HG03521 (cell line): ENCODE measurements around the gene ACSS1.

Source experiments
- ATAC-seq: cut with Tn5 transposase; IDR thresholded peaks from one replicate; pipeline ENCODE4 v1.9.1; 2021; ENCODE audit warnings: mild to moderate bottlenecking, moderate library complexity; ENCODE audit not compliant: unreplicated experiment

The ACSS1 gene

DNA sequence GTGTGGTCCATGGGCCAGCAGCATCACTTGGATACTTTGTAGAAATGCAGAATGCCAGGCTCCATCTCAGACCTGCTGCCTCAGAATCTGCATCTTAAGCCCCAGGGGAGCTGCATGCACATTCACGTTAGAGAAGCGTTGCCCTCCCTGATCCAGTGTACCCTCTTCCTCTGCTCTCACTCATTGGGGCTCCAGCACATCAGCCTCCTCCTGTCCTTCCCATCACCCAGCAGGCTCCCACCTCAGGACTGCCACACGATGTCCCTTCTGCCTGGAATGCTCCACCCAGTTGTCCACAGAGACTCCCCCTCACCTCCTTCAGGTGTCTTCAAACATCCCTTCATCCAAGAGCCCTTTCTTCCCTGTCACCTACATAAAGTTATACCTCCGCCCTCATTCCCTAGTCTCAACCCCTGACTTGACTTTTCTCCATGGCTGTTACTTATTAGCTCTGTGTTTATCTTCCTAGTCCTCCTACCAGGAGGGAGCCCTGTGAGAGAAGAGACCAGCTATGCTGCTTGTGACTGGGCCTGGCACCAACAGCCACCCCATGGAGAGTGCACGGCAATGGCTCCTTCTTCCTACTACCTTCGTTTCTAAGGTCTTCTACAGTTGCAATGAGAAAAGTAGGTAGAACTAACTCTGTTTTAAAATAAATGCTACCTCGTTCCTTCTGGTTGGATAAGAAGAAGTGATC, 3.3 kb upstream of the ACSS1 start:
- no peak for ATAC-seq

DNA sequence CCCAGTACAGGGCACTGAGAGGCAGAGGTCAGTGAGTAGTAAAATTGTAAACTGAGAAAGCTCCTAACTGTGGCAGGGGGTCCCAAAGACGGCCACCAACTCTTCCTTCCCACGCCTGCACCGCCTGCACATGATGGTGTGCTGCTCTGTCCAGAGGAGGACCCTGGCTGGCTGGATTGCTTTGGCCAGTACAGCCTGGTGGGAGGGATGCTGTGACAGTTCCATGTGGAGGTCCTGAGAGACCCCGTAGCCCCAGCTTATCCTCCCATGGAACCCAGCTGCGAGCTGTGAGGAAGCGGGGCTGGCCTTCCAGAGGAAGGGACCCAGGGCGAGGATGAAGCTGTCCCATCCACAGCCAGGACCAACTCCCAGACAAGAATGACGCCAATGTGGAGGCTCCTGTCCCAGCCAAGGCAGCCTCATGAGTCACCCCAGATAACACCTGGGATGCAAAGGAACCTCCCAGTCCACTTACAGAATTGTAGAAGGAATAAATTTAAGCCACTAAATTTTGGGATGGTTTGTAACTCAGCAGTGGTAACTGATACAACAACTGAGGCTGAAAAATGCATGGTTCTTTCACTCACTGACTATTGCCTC, 2.0 kb upstream of the ACSS1 start:
- ATAC-seq: no peak

DNA sequence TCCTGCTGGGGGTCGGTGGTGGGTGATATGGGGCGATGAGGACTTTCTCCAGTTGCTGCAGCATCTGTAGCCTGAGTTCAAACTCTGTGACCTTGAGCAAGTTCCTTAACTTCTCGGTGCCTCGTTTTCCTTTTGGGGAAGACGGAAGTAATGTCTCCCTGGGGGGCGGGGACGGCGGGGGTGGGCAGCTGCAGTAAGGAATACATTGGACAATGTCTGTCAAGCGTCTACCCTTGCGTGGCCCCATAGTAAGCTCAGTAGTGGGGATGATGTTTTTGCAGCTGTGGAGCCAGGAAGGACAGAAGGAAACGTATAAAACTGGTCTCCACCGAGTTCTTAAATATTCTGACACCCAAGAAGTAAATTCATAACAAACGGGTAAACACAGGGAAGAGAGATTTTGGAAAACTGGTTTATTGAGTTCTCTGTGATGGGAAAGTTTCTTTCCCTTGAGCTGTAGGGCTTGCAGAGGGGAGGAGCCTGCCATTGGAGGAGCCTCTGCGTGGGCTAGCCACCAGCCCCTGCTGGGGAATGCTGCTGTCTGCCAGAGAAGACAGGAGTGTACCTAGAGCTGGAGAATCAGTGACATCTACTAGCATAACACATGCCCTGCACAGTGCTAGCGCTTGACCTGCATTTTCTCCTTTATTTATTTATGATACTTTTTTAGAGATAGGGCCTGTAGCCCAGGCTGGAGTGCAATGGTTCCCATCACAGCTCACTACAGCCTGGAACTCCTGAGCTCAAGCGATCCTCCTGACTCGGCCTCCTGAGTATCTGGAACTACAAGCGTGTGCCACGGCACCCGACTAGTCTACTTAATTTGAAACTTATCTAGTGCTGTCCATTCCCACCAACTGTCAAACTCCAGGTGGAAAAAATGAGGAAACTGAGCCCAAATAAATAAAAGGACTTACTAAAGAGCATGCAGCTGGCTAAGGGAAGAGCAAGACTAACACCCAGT, 1.2 kb upstream of the ACSS1 start:
- no peak for ATAC-seq

DNA sequence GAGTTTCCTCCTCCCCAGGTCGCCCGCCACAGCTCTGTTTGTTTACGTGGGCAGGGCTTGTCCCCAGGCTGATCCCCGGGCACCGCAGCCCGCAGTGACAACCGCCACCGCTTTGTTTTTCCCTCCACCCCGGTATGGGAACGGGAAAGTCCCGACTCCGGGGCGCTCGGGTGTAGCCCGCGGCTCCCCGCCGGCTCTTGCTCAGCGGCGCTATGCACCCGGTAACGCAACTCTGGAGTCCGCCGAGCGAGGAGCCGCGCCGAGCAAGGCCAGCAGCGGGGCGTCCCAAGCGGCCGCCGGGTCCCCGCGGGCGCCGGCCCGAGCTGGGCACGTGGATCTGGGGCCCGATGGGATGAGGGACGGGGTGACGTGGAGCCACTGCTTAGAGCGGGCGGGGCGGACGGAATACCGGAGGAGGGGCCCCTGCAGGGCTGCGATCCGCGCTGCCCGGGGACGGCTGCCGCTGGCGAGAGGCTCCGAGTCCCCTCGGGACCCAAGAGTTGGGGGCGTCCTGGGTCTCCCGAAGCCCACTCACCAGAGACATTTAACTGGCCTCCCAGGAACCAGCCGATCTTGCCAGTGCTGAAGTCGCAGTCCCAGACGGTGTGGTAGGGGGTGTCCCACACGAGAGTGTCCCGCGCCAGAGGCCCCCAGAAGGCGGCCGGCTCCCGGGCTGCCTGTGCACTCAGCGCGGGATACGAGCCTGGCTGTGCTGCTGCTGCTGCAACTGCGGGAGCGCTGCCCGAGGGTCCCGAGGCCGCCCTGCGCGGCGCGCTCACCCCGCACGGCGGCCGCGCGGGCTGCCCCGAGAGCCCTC, 497 bp downstream of the ACSS1 start:
- ATAC-seq: peak; percentile 30

DNA sequence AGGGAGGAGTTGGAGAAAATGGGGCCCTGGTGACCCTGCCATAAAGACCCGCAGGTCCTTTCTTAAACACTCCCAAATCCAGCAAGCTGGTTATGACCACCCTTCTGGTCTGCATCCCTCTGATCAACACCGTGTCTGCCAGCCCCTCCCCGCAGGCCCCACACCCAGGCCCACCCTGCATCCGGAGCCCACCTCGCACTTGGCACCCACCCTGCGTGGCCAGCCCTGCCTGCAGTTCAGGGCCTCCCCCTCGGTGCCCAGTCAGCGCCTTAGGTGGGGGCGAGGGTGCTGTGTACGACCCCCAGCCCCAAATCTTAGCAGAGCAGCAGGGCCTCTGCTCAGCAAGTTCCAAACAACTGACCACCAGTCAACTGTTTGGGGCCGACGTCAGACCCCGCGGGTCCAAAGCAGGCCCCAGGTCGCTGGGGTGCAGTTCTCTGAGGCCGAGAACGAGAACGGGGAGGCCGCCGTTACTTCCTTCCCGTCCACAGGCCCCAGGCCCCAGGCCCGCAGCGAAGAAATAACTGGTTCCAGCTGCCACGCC, 1.2 kb downstream of the ACSS1 start:
- ATAC-seq: peak; percentile 28

DNA sequence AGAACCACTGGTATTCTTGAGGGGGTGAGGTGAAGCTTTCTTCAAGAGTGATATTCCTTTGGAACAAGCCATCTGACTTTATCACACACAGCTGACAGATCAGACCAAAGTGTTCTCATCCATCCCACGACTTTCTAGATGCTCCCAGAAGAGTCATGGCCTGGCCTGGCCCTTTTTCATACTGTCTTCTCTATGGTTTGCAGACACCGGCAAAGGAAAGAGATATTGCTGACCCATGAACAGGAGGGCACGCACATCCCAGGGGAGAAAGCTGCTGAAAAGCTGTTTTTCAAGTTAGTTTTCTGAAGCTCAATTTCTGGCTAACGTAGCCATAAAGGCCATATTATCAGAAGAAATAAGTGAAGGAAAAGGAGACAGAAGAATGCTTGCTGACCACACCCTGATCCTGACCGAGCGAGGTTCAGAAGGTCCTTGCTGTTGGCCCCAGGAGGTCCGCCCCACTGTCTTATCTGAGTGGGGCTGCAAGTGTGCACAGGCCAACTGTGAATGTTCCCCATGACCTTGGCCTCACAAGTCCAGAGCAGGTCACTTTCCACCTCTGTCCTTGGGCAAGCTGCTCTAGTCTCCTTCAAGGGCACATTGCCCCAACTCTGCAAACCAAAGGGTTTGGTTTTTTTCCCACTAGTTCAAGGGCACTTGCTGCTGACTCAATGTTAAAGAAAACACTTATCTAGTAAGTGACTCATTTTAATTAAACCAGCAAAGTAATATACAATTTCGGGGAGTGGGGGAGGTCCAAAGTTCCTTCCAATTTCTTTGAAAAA, 2.0 kb downstream of the ACSS1 start:
- no peak for ATAC-seq

DNA sequence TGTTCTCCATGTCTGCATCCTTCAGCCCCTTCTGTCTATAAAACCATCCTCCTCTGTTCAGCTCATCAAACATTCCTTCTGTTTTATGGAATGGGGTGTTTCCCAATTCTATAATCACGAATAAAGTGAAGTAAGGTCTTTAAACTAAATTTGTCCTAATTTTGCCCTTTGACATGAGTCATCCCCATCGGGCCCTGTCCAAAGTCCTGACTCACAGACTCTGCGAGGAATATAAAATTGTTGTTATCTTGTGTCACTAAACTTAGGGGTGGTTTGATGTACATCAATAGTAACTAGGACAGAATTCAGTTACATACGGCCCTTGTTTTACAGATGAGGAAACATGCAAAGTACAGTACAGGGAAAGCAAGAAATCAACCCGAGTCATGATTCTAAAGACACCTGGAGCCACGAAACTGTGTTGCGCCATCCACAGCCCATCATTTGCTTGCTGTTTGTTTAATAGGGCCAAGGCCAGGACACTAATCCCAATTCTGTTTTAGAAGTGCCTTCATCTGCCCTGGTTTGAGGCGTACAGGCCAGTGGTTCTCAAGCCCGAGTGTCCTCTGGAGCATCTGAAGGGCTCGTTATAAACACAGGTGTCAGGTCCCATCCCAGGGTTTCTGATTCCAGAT, 2.8 kb downstream of the ACSS1 start:
- ATAC-seq: no peak

DNA sequence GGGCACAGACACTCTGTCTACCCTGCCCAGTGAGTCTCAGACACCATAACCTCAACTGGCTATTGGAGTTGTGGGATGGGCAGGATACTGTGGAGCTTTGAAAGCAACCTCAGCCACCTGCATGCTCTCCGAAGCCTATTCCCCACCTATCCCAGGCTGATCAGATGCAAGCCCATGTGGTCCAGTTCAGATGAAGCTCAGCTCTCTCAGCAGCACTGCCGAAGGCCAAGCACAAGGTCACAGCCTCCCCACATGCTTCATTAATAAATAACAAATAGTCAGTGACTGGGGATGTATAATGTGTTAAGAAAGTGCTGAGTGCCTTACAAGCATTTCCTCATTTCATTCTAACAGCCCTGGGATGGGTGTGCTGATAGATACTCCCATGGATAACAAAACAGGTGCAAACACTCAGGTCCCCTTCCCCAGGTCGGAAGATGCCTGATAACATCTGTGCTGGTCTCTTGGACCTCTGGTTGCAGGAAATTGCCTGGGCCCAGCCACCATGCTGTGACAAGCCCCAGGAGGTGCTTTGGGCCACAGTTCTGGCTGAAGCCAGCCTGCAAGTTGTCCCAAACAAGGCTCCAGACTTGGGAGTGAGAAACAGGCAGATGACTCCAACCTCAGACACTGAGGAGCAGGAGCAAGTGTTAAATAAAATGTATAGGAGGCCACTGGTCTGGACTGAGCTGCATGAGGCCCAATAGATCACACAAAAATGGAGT, 3.7 kb downstream of the ACSS1 start:
- no peak for ATAC-seq

DNA sequence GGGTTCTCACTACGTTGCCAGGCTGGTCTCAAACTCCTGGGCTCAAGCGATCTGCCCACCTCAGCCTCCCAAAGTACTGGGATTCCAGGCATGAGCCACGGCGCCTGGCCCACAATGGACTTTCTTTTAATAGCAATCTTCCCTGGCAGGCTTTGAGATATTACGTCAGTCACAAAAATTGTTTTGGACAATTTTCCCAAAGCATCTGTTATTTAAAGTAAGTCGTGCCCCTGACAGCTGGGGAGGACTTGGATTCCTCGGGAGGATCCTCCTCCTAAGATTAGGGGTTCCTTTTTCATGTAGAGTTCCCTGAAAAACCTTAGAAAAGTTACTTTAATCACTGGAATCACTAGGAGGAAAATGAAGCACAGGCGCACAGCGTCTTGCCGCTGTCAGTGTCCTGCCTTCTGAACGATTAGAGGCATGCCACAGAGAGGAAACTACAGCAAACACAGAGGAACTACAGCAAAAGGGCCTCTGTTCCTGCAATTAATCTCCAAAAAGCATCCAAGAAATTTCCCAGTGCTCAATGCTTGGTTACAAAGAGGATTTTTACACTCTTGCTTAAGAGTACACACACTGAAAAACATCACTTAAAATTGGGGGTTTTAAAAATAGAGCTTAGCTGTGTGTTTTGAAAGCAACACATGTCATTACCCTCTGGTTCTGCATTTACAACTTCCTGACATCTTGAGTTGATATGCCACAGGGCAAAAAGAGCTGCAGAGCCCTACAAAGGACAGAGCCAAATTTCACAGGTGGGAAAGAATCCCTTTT, 4.5 kb downstream of the ACSS1 start:
- ATAC-seq: no peak

DNA sequence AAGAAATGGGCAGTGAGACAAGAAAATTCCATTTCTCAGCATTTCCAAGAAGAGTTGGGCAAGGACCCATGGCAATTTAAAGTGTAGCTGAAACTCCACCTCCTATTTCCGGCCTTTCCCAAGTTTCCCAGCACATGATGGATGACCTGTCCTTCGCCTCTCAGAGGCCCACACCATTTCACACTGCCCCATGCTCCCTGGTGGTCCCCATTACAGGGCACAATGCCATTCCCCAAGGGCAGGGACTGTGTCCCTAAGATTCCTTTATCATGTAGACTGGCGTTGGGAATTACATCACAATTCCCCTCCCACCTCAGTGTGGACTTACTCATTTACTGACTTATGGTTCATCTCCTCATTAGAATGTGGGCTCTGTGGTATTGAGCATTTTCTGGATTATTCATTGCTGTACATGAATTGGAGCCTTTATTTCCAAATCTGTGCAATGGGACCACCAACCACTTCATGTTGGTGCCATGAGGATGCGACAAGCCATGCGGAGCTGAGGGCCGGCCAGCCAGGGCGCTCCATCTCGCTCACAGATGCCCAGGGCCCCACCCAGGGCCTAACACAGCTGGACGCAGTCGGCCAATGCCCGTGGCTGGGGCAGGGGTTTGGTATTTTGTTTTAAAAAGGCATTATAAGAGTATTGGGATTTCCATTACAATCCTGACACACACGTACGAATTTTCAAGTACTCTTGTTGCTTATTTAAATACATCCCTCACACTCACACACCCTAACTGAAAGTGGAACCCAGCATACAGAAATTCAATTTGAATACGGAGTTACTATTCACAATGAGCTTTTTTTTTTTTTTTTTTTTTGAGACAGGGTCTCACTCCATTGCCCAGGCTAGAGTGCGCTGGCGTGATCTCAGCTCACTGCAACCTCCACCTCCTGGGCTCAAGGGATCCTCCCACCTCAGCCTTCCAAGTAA, 5.4 kb downstream of the ACSS1 start:
- no peak for ATAC-seq

DNA sequence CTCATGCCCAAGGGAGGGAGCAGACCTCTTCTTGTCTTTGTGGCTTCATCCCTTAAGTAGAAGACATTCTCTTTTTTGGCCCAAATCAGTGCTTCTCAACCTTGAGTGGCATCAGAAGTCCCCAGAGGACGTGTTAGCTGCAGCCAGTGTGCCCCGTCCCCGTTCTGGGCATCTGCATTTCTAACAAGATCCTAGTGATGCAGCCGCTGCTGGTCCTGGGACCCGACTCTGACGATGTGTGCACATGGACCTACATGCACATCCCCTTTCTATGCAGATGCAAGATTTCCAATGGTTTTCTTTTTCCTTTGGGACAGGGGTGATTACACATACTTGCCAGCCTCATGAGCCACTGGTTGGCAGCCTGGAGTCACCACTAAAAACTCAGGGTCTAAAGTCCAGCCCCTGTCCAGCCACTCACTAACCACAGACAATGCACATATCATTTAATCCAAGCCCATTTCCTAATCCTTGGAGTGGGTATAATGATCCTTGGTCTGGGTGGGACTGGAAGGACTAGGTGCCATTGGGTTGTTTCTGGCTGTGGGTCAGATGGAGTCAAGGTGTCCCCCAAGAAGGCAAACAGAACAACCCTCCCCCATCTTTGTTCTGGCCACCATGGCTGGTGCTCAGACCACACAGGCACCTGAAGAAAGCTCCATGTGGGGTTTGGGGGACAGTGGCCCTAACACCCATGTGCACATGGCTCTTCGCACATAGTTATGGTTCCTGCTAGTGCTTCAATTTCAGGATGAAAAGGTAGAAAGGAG, 6.4 kb downstream of the ACSS1 start:
- ATAC-seq: no peak

DNA sequence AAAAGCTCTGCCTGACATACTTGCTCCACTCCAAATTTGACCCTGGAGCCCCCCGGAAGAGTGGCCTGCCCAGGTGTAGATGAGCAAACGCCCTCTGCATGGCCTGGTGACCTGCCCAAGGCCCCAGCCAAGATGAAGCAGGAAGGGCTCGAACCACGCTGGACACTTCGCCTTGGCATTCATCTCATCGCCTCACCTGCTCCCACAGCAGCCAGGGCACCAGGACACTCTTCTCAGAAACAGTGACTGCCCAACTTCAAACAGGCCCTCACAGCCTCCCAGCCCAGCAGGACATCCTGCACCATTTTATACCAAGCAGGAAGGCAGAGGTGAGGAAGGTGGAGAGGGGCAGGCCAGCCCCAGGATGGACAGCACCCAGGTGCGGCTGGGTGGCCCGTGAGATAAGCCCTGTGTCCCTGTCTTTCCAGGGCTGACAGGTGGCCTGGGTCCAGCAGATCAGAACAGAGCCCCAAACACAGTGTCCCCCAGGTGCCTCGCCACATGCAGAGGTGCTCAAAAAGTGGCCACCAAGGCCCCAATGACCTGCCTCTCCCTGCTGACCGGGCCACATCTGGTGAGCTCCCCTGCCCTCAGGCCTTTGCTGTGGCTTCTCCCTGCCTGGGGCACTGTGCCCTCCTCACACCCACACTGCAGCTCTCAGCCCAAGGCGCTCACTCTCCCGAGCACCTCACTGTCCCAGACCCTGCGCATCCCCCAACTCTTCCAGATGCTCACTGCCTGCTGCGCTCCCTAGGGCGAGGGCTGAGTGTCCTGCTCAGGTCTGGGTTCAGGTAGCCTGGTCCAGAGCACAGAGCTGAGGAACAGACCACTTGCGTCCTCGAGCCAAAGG, 7.2 kb downstream of the ACSS1 start:
- ATAC-seq: no peak

DNA sequence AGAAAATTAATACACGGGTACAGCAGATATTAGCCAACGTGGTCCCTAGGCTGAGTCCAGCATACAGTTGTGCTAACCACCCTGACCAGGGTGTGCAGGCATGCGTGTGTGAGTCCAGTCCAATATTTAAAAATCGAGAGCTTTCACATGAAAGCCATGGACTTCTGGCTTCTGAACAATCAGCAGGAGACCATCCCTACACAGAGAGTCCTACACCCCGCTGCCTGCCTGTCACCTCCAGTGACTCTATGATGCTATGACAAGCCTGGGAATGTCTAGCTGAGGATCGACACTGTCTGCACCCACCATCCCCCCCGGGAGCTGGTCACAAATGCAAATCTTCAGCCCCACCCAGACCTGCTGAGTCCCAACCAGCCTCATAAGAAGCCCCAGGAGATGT, 7.9 kb downstream of the ACSS1 start:
- no peak for ATAC-seq

DNA sequence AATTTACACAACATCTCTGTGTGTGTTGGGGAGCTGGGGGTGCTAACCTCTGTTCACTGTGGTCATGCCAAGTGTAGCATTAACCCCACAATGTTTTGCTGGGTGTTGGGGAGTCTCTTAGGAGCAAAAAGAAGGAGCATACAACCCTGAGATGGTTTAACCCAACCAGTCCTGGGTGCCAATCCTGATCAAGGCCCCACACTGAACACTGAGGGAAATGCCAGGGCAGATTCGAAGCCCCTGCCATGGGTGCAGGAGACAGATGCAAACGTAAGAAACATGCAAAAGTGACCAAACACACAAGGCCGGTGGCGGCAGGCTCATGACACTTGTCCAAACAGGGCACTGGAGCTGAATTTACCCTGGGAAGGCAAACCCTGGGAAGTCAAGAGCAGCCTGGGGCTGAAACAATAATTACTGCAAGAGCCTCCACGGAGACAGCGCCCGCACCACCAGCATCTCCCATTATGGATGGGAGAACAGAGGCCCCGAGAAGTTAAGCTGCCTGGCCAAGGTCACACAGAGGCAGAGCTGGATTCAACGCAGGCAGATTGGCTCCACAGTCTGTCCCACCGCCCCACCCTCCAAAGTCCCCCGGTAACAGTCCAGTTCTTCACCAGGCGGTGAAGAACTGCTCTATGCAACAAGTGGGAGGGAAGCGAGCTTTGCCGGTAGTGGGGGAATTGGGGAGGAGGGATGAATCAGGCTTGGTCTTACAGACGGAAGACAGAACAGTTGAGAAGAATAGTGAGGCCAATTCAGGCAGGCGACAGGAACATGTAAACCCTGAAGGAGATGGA, 8.5 kb downstream of the ACSS1 start:
- no peak for ATAC-seq
